Naive thymus-derived CD4-positive, alpha-beta T cell (primary cell): ENCODE measurements around the gene GPRIN3. TPM values are rescaled to one million over a fixed set of nuclear protein-coding genes. Genes with fewer than 3 reads are reported as not detected.

Experiments
- ATAC-seq: fragments of 150-1000 bp; cut with Tn5 transposase; 2 replicates; pipeline ENCODE4 v1.10.0; 2021; ENCODE audit warnings: mild to moderate bottlenecking, moderate library complexity
- CTCF ChIA-PET: fragments of 350-600 bp; sonication (Branson Sonifier 250); formaldehyde crosslinking; loops from one replicate; lab custom pipeline; 2021; ENCODE audit warnings: antibody characterized with exemption; lab: Charles Lee
- POLR2A ChIA-PET: fragments of 350-600 bp; sonication (Branson Sonifier 250); formaldehyde crosslinking; loops from one replicate; lab custom pipeline; 2021; ENCODE audit warnings: antibody characterized with exemption, inconsistent platforms; lab: Charles Lee
- DNase-seq, 9 donors: peaks; one replicate each; pipeline versions ENCODE4 v3.0.0 to v3.0.0-alpha.2; 2020 to 2022; ENCODE audit warnings: mixed read lengths in 1 of 9
- H3K27ac ChIP-seq: one replicate; pipeline ENCODE4 v1.7.0; 2013; ENCODE audit warnings: mild to moderate bottlenecking, low read depth, low read length, moderate library complexity
- H3K27me3 ChIP-seq, 2 donors: one replicate each; pipeline ENCODE4 v1.7.0; 2013; ENCODE audit warnings: low read length in 2 of 2, mild to moderate bottlenecking in 2 of 2, moderate library complexity in 2 of 2; ENCODE audit not compliant: control insufficient read depth in 2 of 2, insufficient read depth in 2 of 2
- H3K36me3 ChIP-seq, 3 experiments: 1 replicate in 2 of 3; 2 replicates in 1 of 3; pipeline ENCODE4 v1.7.0; 2013; ENCODE audit warnings: low read length in 3 of 3, mild to moderate bottlenecking in 3 of 3, moderate library complexity in 1 of 3; ENCODE audit not compliant: insufficient read depth in 3 of 3, control insufficient read depth in 2 of 3
- H3K4me1 ChIP-seq, 2 donors: one replicate each; pipeline ENCODE4 v1.7.0; 2013; ENCODE audit warnings: low read length in 2 of 2, mild to moderate bottlenecking in 2 of 2, moderate library complexity in 1 of 2; ENCODE audit not compliant: control insufficient read depth in 2 of 2, insufficient read depth in 2 of 2
- H3K4me3 ChIP-seq: 2 replicates; pipeline ENCODE4 v1.7.0; 2013; ENCODE audit warnings: mild to moderate bottlenecking, low read length
- H3K9me3 ChIP-seq, 3 experiments: 1 replicate in 2 of 3; 2 replicates in 1 of 3; pipeline ENCODE4 v1.7.0; 2013; ENCODE audit warnings: low read length in 3 of 3; ENCODE audit not compliant: control insufficient read depth in 2 of 3
- H3K27ac Mint-ChIP-seq, 9 donors: one replicate each; pipeline ENCODE4 v1.8.0; 2020 to 2022; ENCODE audit warnings: mixed read lengths in 9 of 9, mild to moderate bottlenecking in 8 of 9, moderate library complexity in 5 of 9, inconsistent platforms in 2 of 9
- H3K27me3 Mint-ChIP-seq, 5 donors: one replicate each; pipeline ENCODE4 v1.8.0; 2021 to 2022; ENCODE audit warnings: mixed read lengths in 5 of 5, mild to moderate bottlenecking in 1 of 5
- H3K36me3 Mint-ChIP-seq, 5 donors: one replicate each; pipeline ENCODE4 v1.8.0; 2020 to 2022; ENCODE audit warnings: mixed read lengths in 5 of 5, mild to moderate bottlenecking in 3 of 5, inconsistent platforms in 1 of 5
- H3K4me1 Mint-ChIP-seq, 7 donors: one replicate each; pipeline ENCODE4 v1.8.0; 2020 to 2022; ENCODE audit warnings: mixed read lengths in 7 of 7, mild to moderate bottlenecking in 3 of 7, inconsistent platforms in 1 of 7
- H3K4me3 Mint-ChIP-seq, 10 donors: one replicate each; pipeline ENCODE4 v1.8.0; 2020 to 2022; ENCODE audit warnings: mild to moderate bottlenecking in 10 of 10, mixed read lengths in 10 of 10, moderate library complexity in 6 of 10, inconsistent platforms in 2 of 10
- H3K9me3 Mint-ChIP-seq, 11 donors: one replicate each; pipeline ENCODE4 v1.8.0; 2020 to 2022; ENCODE audit warnings: mixed read lengths in 11 of 11, mild to moderate bottlenecking in 4 of 11, inconsistent platforms in 1 of 11, moderate library complexity in 1 of 11
- intact Hi-C, 2 donors: fragments of 100-400 bp; cut with micrococcal nuclease; formaldehyde crosslinking; loops; one replicate each; pipeline ENCODE4 v1.15.1; 2023
- polyA plus RNA-seq, 2 donors: library from polyadenylated mRNA; unstranded; fragments of 300-500 nt; fragmentation: Illumina TruSeq; gene quantifications; one replicate each; pipeline ENCODE4 v1.2.3, GENCODE V29; 2021
- total RNA-seq, 6 experiments: library from RNA in 5 of 6; stranded (reverse) in 5 of 6; gene quantifications; 1 replicate in 5 of 6; 2 replicates in 1 of 6; pipeline ENCODE4 v1.2.3 and lab custom pipeline; 2021 to 2026

The GPRIN3 gene
- total and polyA plus RNA-seq, 7 experiments from 2014 or later, result 7.3 to 55.5 (median 11.2) TPM

GRCh38 chr4:89334311-89334710 lies 26.7 kb upstream of the GPRIN3 start:
- Mint-ChIP-seq H3K36me3 (peaks cover 0 to 13% (median 0%) of the 10 kb centered on the region in 5 donors), H3K27ac (peak overlapping the region in 1 of 9 donors; percentile 2), H3K4me3 (no peak overlapping the region), H3K4me1 (peaks cover 0 to 28% (median 9%) of the 10 kb centered on the region in 7 donors), H3K9me3 (peaks cover 0 to 11% (median 0%) of the 10 kb centered on the region in 11 donors), H3K27me3 (no peaks in the 10 kb centered on the region)
- peaks cover 0 to 19% of the 10 kb centered on the region in 2 donors for H3K4me1 ChIP-seq
- ATAC-seq, result no peak
- ChIA-PET POLR2A (no interaction called here), CTCF (no interaction called here)
- H3K9me3 ChIP-seq, result no peaks in the 10 kb centered on the region
- H3K27me3 ChIP-seq, result no peaks in the 10 kb centered on the region
- DNase-seq, result no peak
- H3K36me3 ChIP-seq, result no peaks in the 10 kb centered on the region
- intact Hi-C loops, result no loop called here
- no peak overlapping the region for H3K4me3 ChIP-seq
- no peak overlapping the region for H3K27ac ChIP-seq

GRCh38 chr4:89331686-89332544 lies 24.3 kb upstream of the GPRIN3 start:
- Mint-ChIP-seq H3K9me3 (peaks cover 0 to 23% (median 0%) of the 10 kb centered on the region in 11 donors), H3K4me1 (peaks cover 0 to 23% (median 5%) of the 10 kb centered on the region in 7 donors), H3K27me3 (no peaks in the 10 kb centered on the region), H3K27ac (peak overlapping the region in 1 of 9 donors; percentile 6), H3K36me3 (peaks cover 0 to 26% (median 0%) of the 10 kb centered on the region in 5 donors), H3K4me3 (no peak overlapping the region)
- peak; percentile 67 for ATAC-seq
- no peaks in the 10 kb centered on the region for H3K27me3 ChIP-seq
- no peak overlapping the region for H3K4me3 ChIP-seq
- H3K27ac ChIP-seq, result no peak overlapping the region
- intact Hi-C loops, result no loop called here
- ChIA-PET POLR2A (no interaction called here), CTCF (no interaction called here)
- H3K4me1 ChIP-seq, result peaks cover 0 to 3% of the 10 kb centered on the region in 2 donors
- no peaks in the 10 kb centered on the region for H3K9me3 ChIP-seq
- H3K36me3 ChIP-seq, result no peaks in the 10 kb centered on the region
- no peak for DNase-seq

- Histone ChIP-seq H3K4me1 (no peaks in the 10 kb centered on the region), H3K27ac (no peak overlapping the region), H3K36me3 (no peaks in the 10 kb centered on the region), H3K4me3 (no peak overlapping the region), H3K27me3 (no peaks in the 10 kb centered on the region), H3K9me3 (no peaks in the 10 kb centered on the region)
- H3K4me3 Mint-ChIP-seq, result no peak overlapping the region
- peaks cover 0 to 21% (median 5%) of the 10 kb centered on the region in 7 donors for H3K4me1 Mint-ChIP-seq
- no peak for DNase-seq
- no peaks in the 10 kb centered on the region for H3K27me3 Mint-ChIP-seq
- POLR2A ChIA-PET, result no interaction called here
- no peak for ATAC-seq
- peaks cover 0 to 26% (median 0%) of the 10 kb centered on the region in 5 donors for H3K36me3 Mint-ChIP-seq
- H3K27ac Mint-ChIP-seq, result no peak overlapping the region
- H3K9me3 Mint-ChIP-seq, result peaks cover 0 to 23% (median 0%) of the 10 kb centered on the region in 11 donors
- CTCF ChIA-PET, result no interaction called here
- intact Hi-C loops, result no loop called here
Measured at GRCh38 chr4:89331197-89331596, 23.6 kb upstream of the GPRIN3 start.

- Mint-ChIP-seq H3K36me3 (peaks cover 0 to 26% (median 0%) of the 10 kb centered on the region in 5 donors), H3K27me3 (no peaks in the 10 kb centered on the region), H3K4me3 (no peak overlapping the region), H3K9me3 (peaks cover 0 to 18% (median 0%) of the 10 kb centered on the region in 11 donors), H3K27ac (peak overlapping the region in 2 of 9 donors; percentile 9 to 23), H3K4me1 (peaks cover 0 to 27% (median 4%) of the 10 kb centered on the region in 7 donors)
- Histone ChIP-seq H3K4me3 (no peak overlapping the region), H3K4me1 (no peaks in the 10 kb centered on the region), H3K9me3 (no peaks in the 10 kb centered on the region), H3K27me3 (no peaks in the 10 kb centered on the region), H3K36me3 (no peaks in the 10 kb centered on the region), H3K27ac (no peak overlapping the region)
- ChIA-PET POLR2A (no interaction called here), CTCF (no interaction called here)
- DNase-seq, result no peak
- intact Hi-C loops, result no loop called here
- ATAC-seq, result no peak
Measured at GRCh38 chr4:89329280-89329679, 21.7 kb upstream of the GPRIN3 start.

GRCh38 chr4:89324671-89325070 lies 17.1 kb upstream of the GPRIN3 start:
- no peak overlapping the region for H3K4me3 Mint-ChIP-seq
- H3K4me3 ChIP-seq, result no peak overlapping the region
- H3K27ac ChIP-seq, result no peak overlapping the region
- POLR2A ChIA-PET, result no interaction called here
- no peaks in the 10 kb centered on the region for H3K9me3 ChIP-seq
- intact Hi-C loops, result no loop called here
- H3K36me3 Mint-ChIP-seq, result peaks cover 0 to 23% (median 0%) of the 10 kb centered on the region in 5 donors
- no peaks in the 10 kb centered on the region for H3K27me3 ChIP-seq
- H3K27ac Mint-ChIP-seq, result no peak overlapping the region
- H3K4me1 Mint-ChIP-seq, result peaks cover 0 to 22% (median 4%) of the 10 kb centered on the region in 7 donors
- DNase-seq (no peak), ATAC-seq (peak; percentile 92)
- no peaks in the 10 kb centered on the region for H3K27me3 Mint-ChIP-seq
- no peaks in the 10 kb centered on the region for H3K36me3 ChIP-seq
- CTCF ChIA-PET, result no interaction called here
- H3K9me3 Mint-ChIP-seq, result peaks cover 0 to 13% (median 2%) of the 10 kb centered on the region in 11 donors
- H3K4me1 ChIP-seq, result no peaks in the 10 kb centered on the region

- Mint-ChIP-seq H3K4me3 (no peak overlapping the region), H3K27ac (no peak overlapping the region), H3K4me1 (peaks cover 7 to 30% (median 13%) of the 10 kb centered on the region in 7 donors), H3K27me3 (no peaks in the 10 kb centered on the region), H3K36me3 (peaks cover 0 to 14% (median 0%) of the 10 kb centered on the region in 5 donors), H3K9me3 (peaks cover 0 to 8% (median 0%) of the 10 kb centered on the region in 11 donors)
- no peaks in the 10 kb centered on the region for H3K36me3 ChIP-seq
- DNase-seq (no peak), ATAC-seq (no peak)
- ChIA-PET CTCF (no interaction called here), POLR2A (no interaction called here)
- no peaks in the 10 kb centered on the region for H3K27me3 ChIP-seq
- no peaks in the 10 kb centered on the region for H3K9me3 ChIP-seq
- intact Hi-C loops, result no loop called here
- H3K27ac ChIP-seq, result no peak overlapping the region
- peaks cover 5 to 13% of the 10 kb centered on the region in 2 donors for H3K4me1 ChIP-seq
- no peak overlapping the region for H3K4me3 ChIP-seq
Measured at GRCh38 chr4:89322671-89323070, 15.1 kb upstream of the GPRIN3 start.
